LNCAP (cell line): ENCODE measurements around the gene TUBB4B.

Source experiments
- TF ChIP-seq, protein P1 (sequence below): fragments of 450-650 bp; IDR thresholded peaks from 2 replicates; pipeline ENCODE4 v1.5.1; 2017; ENCODE audit warnings: mild to moderate bottlenecking

Gene TUBB4B

DNA sequence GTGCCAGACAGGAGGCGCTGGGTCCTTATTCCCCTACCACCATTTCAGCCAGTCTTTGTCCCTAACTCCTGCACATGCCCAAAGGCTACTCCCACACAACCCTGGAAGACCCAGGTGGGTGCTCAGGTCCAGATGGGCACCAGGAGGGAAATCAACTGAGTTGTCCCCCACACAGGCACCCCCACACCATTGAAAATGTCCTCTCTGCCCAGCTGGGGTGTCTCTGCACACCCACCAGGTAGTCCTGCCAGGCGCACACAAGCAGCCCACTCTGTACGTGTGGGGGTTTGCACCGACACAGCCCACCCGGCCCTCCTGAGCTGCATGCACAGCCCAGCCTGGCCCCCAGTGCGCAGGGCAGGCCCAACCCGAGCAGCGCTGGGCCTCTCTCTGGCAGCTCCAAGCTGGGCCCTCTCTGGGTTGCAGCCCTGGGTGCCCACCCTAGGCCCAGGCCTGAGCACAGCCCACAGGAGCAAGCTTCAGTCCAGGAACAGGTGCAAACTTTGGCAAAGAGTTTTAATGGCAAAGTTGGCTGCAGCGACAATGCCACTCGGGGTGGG lies 21.2 kb upstream of the TUBB4B start:
- TF ChIP-seq, protein P1, sequence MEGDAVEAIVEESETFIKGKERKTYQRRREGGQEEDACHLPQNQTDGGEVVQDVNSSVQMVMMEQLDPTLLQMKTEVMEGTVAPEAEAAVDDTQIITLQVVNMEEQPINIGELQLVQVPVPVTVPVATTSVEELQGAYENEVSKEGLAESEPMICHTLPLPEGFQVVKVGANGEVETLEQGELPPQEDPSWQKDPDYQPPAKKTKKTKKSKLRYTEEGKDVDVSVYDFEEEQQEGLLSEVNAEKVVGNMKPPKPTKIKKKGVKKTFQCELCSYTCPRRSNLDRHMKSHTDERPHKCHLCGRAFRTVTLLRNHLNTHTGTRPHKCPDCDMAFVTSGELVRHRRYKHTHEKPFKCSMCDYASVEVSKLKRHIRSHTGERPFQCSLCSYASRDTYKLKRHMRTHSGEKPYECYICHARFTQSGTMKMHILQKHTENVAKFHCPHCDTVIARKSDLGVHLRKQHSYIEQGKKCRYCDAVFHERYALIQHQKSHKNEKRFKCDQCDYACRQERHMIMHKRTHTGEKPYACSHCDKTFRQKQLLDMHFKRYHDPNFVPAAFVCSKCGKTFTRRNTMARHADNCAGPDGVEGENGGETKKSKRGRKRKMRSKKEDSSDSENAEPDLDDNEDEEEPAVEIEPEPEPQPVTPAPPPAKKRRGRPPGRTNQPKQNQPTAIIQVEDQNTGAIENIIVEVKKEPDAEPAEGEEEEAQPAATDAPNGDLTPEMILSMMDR, result no peak

DNA sequence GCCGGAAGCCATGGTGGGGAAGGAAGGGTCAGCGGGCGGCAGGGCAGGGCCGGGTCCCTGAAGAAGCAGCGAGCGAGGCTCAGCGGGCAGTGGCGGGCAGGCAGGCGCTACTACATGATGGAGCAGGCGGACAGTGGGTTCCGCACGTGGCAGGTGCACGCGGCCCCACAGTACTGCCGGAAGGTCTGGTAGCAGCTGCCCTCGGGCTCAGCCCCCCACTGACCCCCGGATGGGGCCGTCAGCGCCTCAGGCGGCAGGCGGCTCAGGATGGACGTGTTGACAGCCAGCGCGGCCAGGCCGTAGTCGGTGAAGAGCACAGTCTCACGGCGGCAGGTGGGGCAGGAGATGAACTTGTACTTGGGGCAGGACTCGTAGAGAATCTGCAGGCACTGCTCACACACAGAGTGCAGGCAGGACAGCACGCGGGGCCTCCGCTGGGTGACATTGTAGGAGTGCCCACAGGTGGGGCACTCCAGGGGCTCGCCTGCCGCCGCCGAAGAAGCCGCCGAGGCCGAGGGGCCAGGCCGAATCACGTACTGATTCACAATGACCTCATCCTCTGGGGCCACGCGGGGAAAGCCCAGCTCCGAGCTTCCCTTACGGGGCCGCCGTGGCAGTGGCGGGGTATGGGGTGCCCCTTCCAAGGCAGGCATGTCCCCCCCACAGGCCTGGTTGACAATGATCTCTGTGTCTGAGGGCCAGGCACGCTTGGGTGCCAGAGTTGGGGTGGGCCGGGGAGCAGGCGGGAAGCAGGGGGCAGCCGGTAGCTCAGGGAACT lies 20.6 kb upstream of the TUBB4B start:
- TF ChIP-seq, protein P1, result no peak

DNA sequence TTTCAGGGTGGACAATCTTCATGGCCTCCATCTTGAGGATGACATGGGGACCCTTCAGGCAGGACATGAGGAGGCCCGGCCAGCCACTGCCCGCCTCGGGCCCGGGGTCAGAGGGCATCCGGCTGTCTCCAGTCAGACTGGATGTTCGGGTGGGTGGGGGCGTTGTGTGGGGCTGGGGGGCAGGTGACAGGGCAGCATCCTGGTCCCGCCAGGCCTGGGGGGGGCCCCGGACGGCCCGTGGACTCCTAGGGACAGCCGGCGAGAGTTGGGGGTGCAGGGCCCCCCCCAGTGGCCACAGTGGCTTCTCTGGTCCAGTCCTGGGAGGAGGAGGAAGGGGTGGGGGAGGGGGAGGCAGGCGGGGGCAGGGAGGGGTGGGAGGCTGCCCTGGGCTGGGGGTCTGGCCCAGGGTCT lies 20.0 kb upstream of the TUBB4B start:
- TF ChIP-seq, protein P1, result no peak

DNA sequence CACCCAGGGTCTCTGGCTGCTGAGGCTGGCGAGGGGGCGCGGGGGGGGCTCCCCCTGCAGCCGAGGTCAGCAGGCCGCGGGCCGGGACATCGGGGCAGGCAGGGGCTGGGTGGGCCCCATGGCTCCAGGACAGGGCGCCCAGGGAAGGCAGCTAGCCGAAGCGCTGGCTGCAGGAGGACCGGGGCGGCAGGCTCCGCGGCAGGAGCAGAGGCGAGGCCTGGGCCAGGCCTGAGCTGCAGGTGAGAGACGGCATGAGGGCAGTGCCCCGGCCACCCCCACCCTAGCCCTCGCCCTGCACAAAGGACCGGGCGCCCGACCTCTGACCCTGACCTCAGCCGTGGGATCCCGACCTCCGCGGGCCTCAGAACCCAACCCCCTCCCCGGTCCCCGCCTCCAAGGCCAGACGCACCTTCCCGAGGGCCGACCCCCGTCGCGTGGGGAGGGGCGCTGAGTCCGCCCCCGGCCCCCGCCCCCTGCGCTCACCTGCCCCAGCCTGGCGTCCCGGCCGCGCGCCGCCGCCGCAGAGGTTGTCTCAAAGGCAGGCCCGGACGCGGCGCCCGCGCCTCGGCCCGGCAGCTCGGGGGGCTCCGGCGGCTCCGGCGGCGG lies 19.5 kb upstream of the TUBB4B start:
- TF ChIP-seq, protein P1, result no peak

DNA sequence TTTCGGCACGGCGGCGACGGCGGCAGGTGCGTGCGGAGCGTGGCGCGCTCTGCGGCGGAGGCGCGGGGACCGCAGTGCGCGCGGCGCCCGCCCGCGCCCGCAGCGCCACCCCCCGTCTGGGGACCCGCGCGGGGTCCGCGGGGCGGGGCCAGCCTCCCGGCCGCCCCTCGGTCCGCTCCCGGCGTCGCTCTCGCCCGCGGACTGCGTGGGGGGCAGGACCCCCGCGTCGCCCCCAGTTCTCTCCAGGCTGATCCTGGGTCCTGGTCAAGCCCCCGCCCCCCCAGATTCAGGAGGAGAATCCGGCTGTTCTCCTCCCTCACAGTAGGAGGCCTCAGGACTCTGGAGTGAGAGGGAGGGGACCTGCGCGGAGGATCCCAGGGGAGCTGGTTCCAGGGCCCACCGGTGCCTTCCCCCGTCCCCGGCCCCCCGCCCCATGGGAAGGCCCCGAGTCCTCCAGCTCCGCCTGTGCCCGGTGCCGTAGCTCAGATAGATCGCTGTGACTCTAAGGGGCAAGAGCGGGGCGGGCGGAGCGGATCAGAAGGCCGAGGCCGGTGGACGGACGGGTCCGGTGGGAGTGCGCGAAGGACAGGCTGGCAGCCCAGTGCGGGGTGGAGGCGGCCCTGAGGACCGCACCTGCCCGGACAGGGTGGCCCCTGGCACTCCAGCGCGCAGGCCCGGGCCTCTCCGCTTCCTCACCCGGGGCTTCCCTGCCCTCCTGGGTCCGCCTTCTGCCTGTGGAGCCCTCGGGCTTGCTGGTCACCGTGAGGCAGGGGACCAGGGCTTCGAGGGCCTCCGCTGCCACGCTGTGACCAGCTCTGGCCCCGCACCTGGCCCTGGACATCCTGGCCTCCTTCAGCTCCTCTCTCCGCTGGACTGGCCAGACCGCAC lies 18.7 kb upstream of the TUBB4B start, which contains the start of gene RNF208:
TSS of gene RNF208 (minus strand) at position 51 of the 888 bp plus-strand sequence. CDS start 1,028 bp downstream, outside the sequence.
- TF ChIP-seq, protein P1, result no peak

DNA sequence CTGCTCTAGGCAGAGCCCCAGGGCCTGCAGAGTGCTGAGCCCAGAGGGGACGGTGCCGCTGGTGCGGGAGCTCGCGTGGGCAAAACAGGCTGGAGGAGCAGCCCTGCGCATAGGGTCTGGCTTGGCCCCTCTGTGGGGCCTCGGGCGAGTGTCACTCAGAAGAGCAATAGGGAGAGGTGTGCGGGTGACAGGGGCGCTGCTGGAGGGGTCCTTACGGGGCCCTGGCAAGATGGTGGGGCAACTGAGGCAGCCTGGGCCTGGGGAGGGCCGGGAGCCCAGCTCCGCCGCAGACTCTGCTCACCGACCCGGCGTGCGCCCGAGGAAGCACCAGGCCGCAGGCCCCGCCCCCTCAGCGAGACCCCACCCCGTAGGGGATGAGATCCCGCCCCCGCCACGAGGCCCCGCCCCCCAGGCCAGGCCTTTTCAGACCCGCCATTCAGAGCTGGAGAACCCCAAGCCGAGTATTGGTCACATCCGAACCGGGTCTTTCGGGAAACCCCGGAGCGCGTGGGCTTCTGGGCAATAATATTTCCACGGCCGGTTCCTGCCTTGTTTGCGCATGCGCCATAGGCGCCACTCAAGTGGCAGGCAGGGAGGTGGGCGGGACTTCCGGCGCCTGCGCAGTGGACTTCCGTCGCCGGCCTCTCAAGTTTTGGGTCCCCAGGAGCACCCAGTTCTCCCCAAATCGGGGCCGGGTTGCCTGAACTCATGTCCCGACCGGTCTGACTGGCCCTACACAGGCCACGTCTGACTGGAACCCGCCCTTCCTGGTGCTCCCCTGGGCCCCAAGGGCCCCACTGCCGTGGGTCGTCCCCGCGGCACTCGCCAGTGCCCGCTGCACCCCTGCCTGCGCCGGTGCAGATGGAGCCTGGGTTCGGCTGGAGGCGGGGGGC lies 17.8 kb upstream of the TUBB4B start:
- TF ChIP-seq, protein P1, result no peak
